SK-N-SH (cell line): ENCODE results near the gene UBR1. TPM values are rescaled to one million over a fixed set of nuclear protein-coding genes. Genes with fewer than 3 reads are reported as not detected.
A peak's percentile ranks its signal among the peaks of the same experiment; 100 is the strongest.

Source experiments
- CTCF ChIA-PET: fragments of 300-600, 350-600 bp; formaldehyde crosslinking; extraction: SDS; loops from one replicate; lab custom pipeline; 2021; lab: Yijun Ruan, JAX
- POLR2A ChIA-PET: fragments of 350-600 bp; sonication (Branson Sonifier 250); formaldehyde crosslinking; extraction: SDS; loops from one replicate; lab custom pipeline; 2020; ENCODE audit warnings: antibody characterized with exemption, inconsistent platforms; lab: Yijun Ruan, JAX
- DNase-seq: peaks from one replicate; pipeline ENCODE4 v3.0.0; 2012
- H2AFZ ChIP-seq: fragments of 200-600 bp; sonication (generic); 2 replicates; pipeline ENCODE4 v1.8.1; 2016; ENCODE audit warnings: antibody characterized with exemption, mild to moderate bottlenecking, low read depth
- H3F3A ChIP-seq: fragments of 200-600 bp; sonication (generic); replicated peaks from 2 replicates; pipeline ENCODE3; 2016; ENCODE audit warnings: antibody characterized with exemption, mild to moderate bottlenecking; ENCODE audit not compliant: insufficient read depth
- H3K27ac ChIP-seq, 2 experiments: fragments of 200-500 bp in 1 of 2; fragments of 200-600 bp in 1 of 2; sonication (Bioruptor generic) in 1 of 2; sonication (generic), shearing (Covaris generic) in 1 of 2; 2 replicates each; pipeline versions ENCODE4 v1.5.1 to v1.6.1; 2014 to 2016; ENCODE audit warnings: low read depth in 2 of 2, inconsistent platforms in 1 of 2, low read length in 1 of 2, mild to moderate bottlenecking in 1 of 2, mixed read lengths in 1 of 2
- H3K27me3 ChIP-seq: fragments of 200-600 bp; sonication (generic), shearing (Covaris generic); 2 replicates; pipeline ENCODE4 v1.6.1; 2016; ENCODE audit warnings: mixed run types; ENCODE audit not compliant: insufficient read depth
- H3K36me3 ChIP-seq, 2 experiments: fragments of 200-500 bp in 1 of 2; fragments of 200-600 bp in 1 of 2; sonication (Bioruptor generic) in 1 of 2; sonication (generic) in 1 of 2; replicated peaks in 1 of 2; 2 replicates each; pipeline versions ENCODE3 to v1.5.1; 2014 to 2016; ENCODE audit warnings: low read length in 1 of 2, mild to moderate bottlenecking in 1 of 2; ENCODE audit not compliant: insufficient read depth in 2 of 2, control insufficient read depth in 1 of 2
- H3K4me1 ChIP-seq, 2 experiments: fragments of 200-500 bp in 1 of 2; fragments of 200-600 bp in 1 of 2; sonication (Bioruptor generic) in 1 of 2; sonication (generic), shearing (Covaris generic) in 1 of 2; 2 replicates each; pipeline versions ENCODE4 v1.5.1 to v1.6.1; 2014 to 2016; ENCODE audit warnings: low read depth in 1 of 2, low read length in 1 of 2, mixed run types in 1 of 2; ENCODE audit not compliant: insufficient read depth in 2 of 2, control insufficient read depth in 1 of 2
- H3K4me2 ChIP-seq: fragments of 200-600 bp; sonication (generic), shearing (Covaris generic); 2 replicates; pipeline ENCODE4 v1.6.1; 2017; ENCODE audit warnings: mixed run types
- H3K4me3 ChIP-seq, 2 experiments: fragments of 200-500 bp in 1 of 2; fragments of 200-600 bp in 1 of 2; sonication (Bioruptor generic) in 1 of 2; sonication (generic), shearing (Covaris generic) in 1 of 2; 2 replicates each; pipeline versions ENCODE4 v1.5.1 to v1.8.1; 2014 to 2016; ENCODE audit warnings: low read depth in 2 of 2, inconsistent platforms in 1 of 2, low read length in 1 of 2, mild to moderate bottlenecking in 1 of 2, mixed read lengths in 1 of 2, moderate library complexity in 1 of 2
- H3K79me2 ChIP-seq: fragments of 200-600 bp; sonication (generic); 2 replicates; pipeline ENCODE4 v1.8.1; 2017; ENCODE audit warnings: mild to moderate bottlenecking; ENCODE audit not compliant: insufficient read depth
- H3K9ac ChIP-seq: fragments of 200-600 bp; sonication (generic); 2 replicates; pipeline ENCODE4 v1.6.1; 2017; ENCODE audit warnings: mixed run types
- H3K9me2 ChIP-seq: fragments of 200-600 bp; sonication (generic); 2 replicates; pipeline ENCODE4 v1.6.1; 2017; ENCODE audit warnings: mixed run types
- H3K9me3 ChIP-seq: fragments of 200-600 bp; sonication (generic); 2 replicates; pipeline ENCODE4 v1.6.1; 2017; ENCODE audit warnings: mixed run types, mild to moderate bottlenecking, moderate library complexity
- H4K20me1 ChIP-seq: fragments of 200-600 bp; sonication (generic); 2 replicates; pipeline ENCODE4 v1.6.1; 2017; ENCODE audit warnings: mild to moderate bottlenecking, mixed run types; ENCODE audit not compliant: insufficient read depth
- EZH2phosphoT487 ChIP-seq: fragments of 200-600 bp; sonication (generic); IDR thresholded peaks from 2 replicates; pipeline ENCODE4 v1.6.1; 2017; ENCODE audit warnings: low read depth, mixed run types, mild to moderate bottlenecking, antibody characterized with exemption, moderate library complexity, borderline replicate concordance
- FOSL2 ChIP-seq: IDR thresholded peaks from 2 replicates; pipeline ENCODE4 v1.4.0; 2012; ENCODE audit warnings: low read depth, mild to moderate bottlenecking, moderate library complexity, borderline replicate concordance
- FOXM1 ChIP-seq: IDR thresholded peaks from 2 replicates; pipeline ENCODE4 v1.4.0; 2012; ENCODE audit warnings: low read depth, mild to moderate bottlenecking
- GATA2 ChIP-seq: sonication (generic); formaldehyde crosslinking; IDR thresholded peaks from 2 replicates; pipeline ENCODE4 v1.5.0; 2020; ENCODE audit warnings: mild to moderate bottlenecking, missing genetic modification reagents
- IRF3 ChIP-seq: fragments of 150-350 bp; IDR thresholded peaks from 2 replicates; pipeline ENCODE4 v1.6.1; 2016; ENCODE audit warnings: mild to moderate bottlenecking, low read depth, low read length
- MEF2A ChIP-seq: IDR thresholded peaks from 2 replicates; pipeline ENCODE4 v1.4.0; 2012; ENCODE audit warnings: low read depth, borderline replicate concordance
- NRF1 ChIP-seq: IDR thresholded peaks from 2 replicates; pipeline ENCODE4 v1.6.1; 2012; ENCODE audit warnings: low read depth, mild to moderate bottlenecking, low read length
- SIN3A ChIP-seq: IDR thresholded peaks from 2 replicates; pipeline ENCODE4 v1.6.1; 2012; ENCODE audit warnings: low read depth, mild to moderate bottlenecking, low read length, moderate library complexity, borderline replicate concordance
- TEAD4 ChIP-seq: IDR thresholded peaks from 2 replicates; pipeline ENCODE4 v1.4.0; 2012; ENCODE audit warnings: mild to moderate bottlenecking, borderline replicate concordance; ENCODE audit not compliant: insufficient read depth
- YY1 ChIP-seq: IDR thresholded peaks from 2 replicates; pipeline ENCODE4 v1.4.0; 2012; ENCODE audit warnings: low read depth, mild to moderate bottlenecking
- ZBTB33 ChIP-seq: IDR thresholded peaks from 2 replicates; pipeline ENCODE4 v1.4.0; 2012; ENCODE audit warnings: low read depth, borderline replicate concordance
- WGBS: methylation state at CpG from one replicate; pipeline ENCODE4 v1.1.6; 2017; ENCODE audit warnings: low lambda C conversion rate; 5-methylcytosine and 5-hydroxymethylcytosine counted together
- polyA plus RNA-seq, 3 experiments: library from polyadenylated mRNA; depleted of rRNA; stranded (reverse); fragments of >200 nt; gene quantifications; 2 replicates each; pipeline ENCODE4 v1.2.3, GENCODE V29; 2012
- TF ChIP-seq, protein P1 (sequence below): fragments of 150-350 bp; IDR thresholded peaks from 2 replicates; pipeline ENCODE4 v1.6.1; 2017; ENCODE audit warnings: antibody characterized with exemption, low read length, low read depth, borderline replicate concordance

UBR1 gene
- polyA plus RNA-seq, 1 of the 3 experiments (the other 2 are of a cell fraction): 3.7 TPM

DNA sequence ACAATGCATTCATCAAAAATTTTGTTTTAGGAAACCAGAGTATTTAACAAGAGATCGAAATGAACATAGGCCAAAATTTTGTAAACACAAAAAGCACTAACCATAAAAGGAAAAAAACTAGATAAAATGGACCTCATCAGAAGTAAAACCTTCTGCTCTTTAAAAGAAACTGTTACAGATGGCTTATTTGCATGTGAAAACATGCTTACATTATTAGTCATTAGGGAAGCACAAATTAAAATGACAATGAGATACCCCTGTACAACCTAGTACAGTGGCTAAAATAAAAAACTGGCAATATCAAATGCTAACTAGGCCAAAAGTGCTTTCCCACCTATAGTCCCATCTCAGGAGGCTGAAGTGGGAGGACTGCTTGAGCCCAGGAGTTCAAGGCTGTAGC, 19.3 kb downstream of the UBR1 start:
- H3F3A ChIP-seq: no peaks in the 10 kb centered on the region
- H3K4me2 ChIP-seq: 0 out of 2 replicates have a peak overlapping the region, but pooled peaks have one; percentile 24
- peaks cover 0 to 4% of the 10 kb centered on the region in 2 experiments; a peak in 1 of 4 replicates for H3K4me1 ChIP-seq
- no peak overlapping the region for H3K4me3 ChIP-seq
- H3K9ac ChIP-seq: no peak overlapping the region
- peaks cover 43% of the 10 kb centered on the region; the same call in 1 of the 2 replicates for H3K79me2 ChIP-seq
- H3K36me3 ChIP-seq: peaks cover 13 to 46% of the 10 kb centered on the region in 2 experiments
- H3K27ac ChIP-seq: no peak overlapping the region
- no peaks in the 10 kb centered on the region for H3K9me3 ChIP-seq
- ChIA-PET CTCF (no interaction called here), POLR2A (no interaction called here)
- H3K27me3 ChIP-seq: no peaks in the 10 kb centered on the region
- H4K20me1 ChIP-seq: no peaks in the 10 kb centered on the region; the same call in 1 of the 2 replicates
- WGBS: 79% methylated on average over 1 of the region's 1 CpG
- no peaks in the 10 kb centered on the region for H3K9me2 ChIP-seq
- H2AFZ ChIP-seq: no peak overlapping the region
- no peak for TF ChIP-seq SIN3A
- TF ChIP-seq IRF3: no peak
- TF ChIP-seq MEF2A: no peak
- TF ChIP-seq FOXM1: no peak
- TF ChIP-seq EZH2phosphoT487: no peak
- TF ChIP-seq ZBTB33: no peak
- no peak for TF ChIP-seq GATA2 (CRISPR knock-in tag)
- TF ChIP-seq, protein P1, sequence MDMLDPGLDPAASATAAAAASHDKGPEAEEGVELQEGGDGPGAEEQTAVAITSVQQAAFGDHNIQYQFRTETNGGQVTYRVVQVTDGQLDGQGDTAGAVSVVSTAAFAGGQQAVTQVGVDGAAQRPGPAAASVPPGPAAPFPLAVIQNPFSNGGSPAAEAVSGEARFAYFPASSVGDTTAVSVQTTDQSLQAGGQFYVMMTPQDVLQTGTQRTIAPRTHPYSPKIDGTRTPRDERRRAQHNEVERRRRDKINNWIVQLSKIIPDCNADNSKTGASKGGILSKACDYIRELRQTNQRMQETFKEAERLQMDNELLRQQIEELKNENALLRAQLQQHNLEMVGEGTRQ: no peak
- TF ChIP-seq FOSL2: no peak
- TF ChIP-seq, all 33 proteins: peak for 0
- no peak for DNase-seq

GRCh38 chr15:43085921-43086320, 19.9 kb downstream of the UBR1 start:
- no peaks in the 10 kb centered on the region for H3K27me3 ChIP-seq
- H3K4me1 ChIP-seq: peaks cover 0 to 4% of the 10 kb centered on the region in 2 experiments; a peak in 1 of 4 replicates
- H3K27ac ChIP-seq: no peak overlapping the region
- H3K4me2 ChIP-seq: no peak overlapping the region
- no peaks in the 10 kb centered on the region for H3K9me3 ChIP-seq
- H3K36me3 ChIP-seq: peaks cover 16 to 46% of the 10 kb centered on the region in 2 experiments
- H2AFZ ChIP-seq: no peak overlapping the region
- H3F3A ChIP-seq: no peaks in the 10 kb centered on the region
- H3K9me2 ChIP-seq: no peaks in the 10 kb centered on the region
- peaks cover 37% of the 10 kb centered on the region; the same call in 1 of the 2 replicates for H3K79me2 ChIP-seq
- TF ChIP-seq FOSL2: no peak
- TF ChIP-seq, protein P1: no peak
- TF ChIP-seq NRF1: no peak
- TF ChIP-seq YY1: no peak
- no peak for TF ChIP-seq TEAD4
- TF ChIP-seq MEF2A: no peak
- TF ChIP-seq, all 33 proteins: peak for 0
- Histone ChIP-seq H3K9ac (no peak overlapping the region), H3K4me3 (no peak overlapping the region), H4K20me1 (no peaks in the 10 kb centered on the region; the same call in 1 of the 2 replicates)
- ChIA-PET POLR2A (no interaction called here), CTCF (no interaction called here)
- no peak for DNase-seq
